Measurements from ENCODE around the gene BAIAP3.
"Not testable (repeated sequence)": the region's sequence is repeated elsewhere in the genome, so short reads cannot be mapped to it uniquely, and the experiment has no call there.

BAIAP3 gene

DNA sequence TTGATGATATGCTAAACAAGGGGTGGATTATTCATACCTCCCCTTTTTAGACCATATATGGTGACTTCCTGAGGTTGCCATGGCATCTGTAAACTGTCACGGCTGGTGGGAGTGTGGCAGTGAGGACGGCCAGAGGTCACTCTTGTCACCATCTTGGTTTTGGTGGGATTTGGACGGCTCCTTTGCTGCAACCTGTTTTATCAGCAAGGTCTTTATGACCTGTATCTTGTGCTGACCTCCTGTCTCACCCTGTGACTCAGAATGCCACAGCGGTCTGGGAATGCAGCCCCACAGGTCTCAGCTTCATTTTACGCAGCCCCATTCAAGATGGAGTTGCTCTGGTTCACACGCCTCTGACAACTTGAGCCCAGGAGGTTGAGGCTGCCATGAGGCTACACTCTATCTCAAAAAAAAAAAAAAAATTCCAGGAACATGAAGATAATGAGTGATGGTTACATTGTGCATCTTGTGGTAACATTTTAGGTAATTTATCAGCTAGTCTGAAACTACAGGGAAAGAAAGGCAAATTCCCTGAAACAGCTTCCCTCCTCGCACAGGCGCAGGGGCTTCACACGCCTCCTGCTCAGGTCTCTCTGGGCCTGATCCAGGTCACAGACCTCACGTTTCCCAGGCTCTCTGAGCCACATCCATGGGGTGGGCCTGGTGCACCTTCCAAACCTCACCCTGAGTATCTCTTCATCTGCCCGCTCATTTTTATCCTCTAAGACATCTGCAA lies 39.4 kb upstream of the BAIAP3 start:
- H3K27ac ChIP-seq (ENCODE audit: low read depth, low read length), result no peak overlapping the region
- H3K79me2 ChIP-seq (ENCODE audit: control insufficient read depth, low read length), result no peaks in the 10 kb centered on the region
- H3K9me3 ChIP-seq (ENCODE audit: control insufficient read depth, insufficient read depth, low read length), result no peaks in the 10 kb centered on the region
- no peak for TF ChIP-seq EZH2phosphoT487 (IDR thresholded peaks at IDR 0.05; ENCODE audit: borderline replicate concordance, low read length)
- TF ChIP-seq, protein P1, sequence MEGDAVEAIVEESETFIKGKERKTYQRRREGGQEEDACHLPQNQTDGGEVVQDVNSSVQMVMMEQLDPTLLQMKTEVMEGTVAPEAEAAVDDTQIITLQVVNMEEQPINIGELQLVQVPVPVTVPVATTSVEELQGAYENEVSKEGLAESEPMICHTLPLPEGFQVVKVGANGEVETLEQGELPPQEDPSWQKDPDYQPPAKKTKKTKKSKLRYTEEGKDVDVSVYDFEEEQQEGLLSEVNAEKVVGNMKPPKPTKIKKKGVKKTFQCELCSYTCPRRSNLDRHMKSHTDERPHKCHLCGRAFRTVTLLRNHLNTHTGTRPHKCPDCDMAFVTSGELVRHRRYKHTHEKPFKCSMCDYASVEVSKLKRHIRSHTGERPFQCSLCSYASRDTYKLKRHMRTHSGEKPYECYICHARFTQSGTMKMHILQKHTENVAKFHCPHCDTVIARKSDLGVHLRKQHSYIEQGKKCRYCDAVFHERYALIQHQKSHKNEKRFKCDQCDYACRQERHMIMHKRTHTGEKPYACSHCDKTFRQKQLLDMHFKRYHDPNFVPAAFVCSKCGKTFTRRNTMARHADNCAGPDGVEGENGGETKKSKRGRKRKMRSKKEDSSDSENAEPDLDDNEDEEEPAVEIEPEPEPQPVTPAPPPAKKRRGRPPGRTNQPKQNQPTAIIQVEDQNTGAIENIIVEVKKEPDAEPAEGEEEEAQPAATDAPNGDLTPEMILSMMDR (IDR thresholded peaks at IDR 0.05; ENCODE audit: low read depth, low read length, poor library complexity, severe bottlenecking), result no peak
- no peaks in the 10 kb centered on the region for H3K9me2 ChIP-seq (replicated peaks; ENCODE audit: control insufficient read depth, low read length)
- H3K4me2 ChIP-seq (ENCODE audit: low read length), result no peak overlapping the region
- H3K36me3 ChIP-seq (ENCODE audit: control insufficient read depth, low read length), result no peaks in the 10 kb centered on the region
- no peaks in the 10 kb centered on the region for H4K20me1 ChIP-seq (ENCODE audit: control insufficient read depth, insufficient read depth, low read depth, low read length)
- H3K27me3 ChIP-seq (ENCODE audit: control insufficient read depth, low read length), result peaks cover 23% of the 10 kb centered on the region
- H3K4me1 ChIP-seq (ENCODE audit: control insufficient read depth, low read length), result peaks cover 18% of the 10 kb centered on the region
- H3K4me3 ChIP-seq (ENCODE audit: low read length), result no peak overlapping the region
- no peaks in the 10 kb centered on the region; the same call in 1 of the 2 replicates for H3F3A ChIP-seq (ENCODE audit: control insufficient read depth, insufficient read depth)

DNA sequence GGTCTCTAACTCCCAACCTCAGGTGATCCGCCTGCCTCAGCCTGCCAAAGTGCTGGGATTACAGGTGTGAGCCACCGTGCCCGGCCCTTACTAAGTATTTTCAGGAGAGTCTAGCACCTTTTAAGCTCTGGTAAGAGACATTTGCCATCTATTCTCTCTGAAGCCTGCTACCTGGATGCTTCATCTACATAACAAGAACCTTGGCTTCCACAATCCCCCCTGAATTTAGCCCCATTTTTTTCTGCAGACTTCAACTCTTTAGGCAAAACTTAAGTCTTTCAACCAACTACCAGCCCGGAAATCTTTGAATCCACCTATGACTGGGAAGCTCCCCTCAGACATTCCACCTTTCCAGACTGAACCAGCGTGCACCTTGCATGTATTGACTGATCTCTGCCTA lies 38.0 kb upstream of the BAIAP3 start:
- Histone ChIP-seq H3K36me3 (ENCODE audit: control insufficient read depth, low read length) (no peaks in the 10 kb centered on the region), H3K27ac (ENCODE audit: low read depth, low read length) (no peak overlapping the region), H3K9me2 (replicated peaks; ENCODE audit: control insufficient read depth, low read length) (no peaks in the 10 kb centered on the region), H4K20me1 (ENCODE audit: control insufficient read depth, insufficient read depth, low read depth, low read length) (no peaks in the 10 kb centered on the region), H3K4me3 (ENCODE audit: low read length) (no peak overlapping the region), H3F3A (ENCODE audit: control insufficient read depth, insufficient read depth) (no peaks in the 10 kb centered on the region; the same call in 1 of the 2 replicates), H3K4me2 (ENCODE audit: low read length) (no peak overlapping the region), H3K79me2 (ENCODE audit: control insufficient read depth, low read length) (no peaks in the 10 kb centered on the region), H3K27me3 (ENCODE audit: control insufficient read depth, low read length) (peaks cover 12% of the 10 kb centered on the region; the same call in 1 of the 2 replicates), H3K4me1 (ENCODE audit: control insufficient read depth, low read length) (peaks cover 18% of the 10 kb centered on the region), H3K9me3 (ENCODE audit: control insufficient read depth, insufficient read depth, low read length) (no peaks in the 10 kb centered on the region)
- TF ChIP-seq, protein P1 (IDR thresholded peaks at IDR 0.05; ENCODE audit: low read depth, low read length, poor library complexity, severe bottlenecking), result no peak
- no peak for TF ChIP-seq EZH2phosphoT487 (IDR thresholded peaks at IDR 0.05; ENCODE audit: borderline replicate concordance, low read length)

DNA sequence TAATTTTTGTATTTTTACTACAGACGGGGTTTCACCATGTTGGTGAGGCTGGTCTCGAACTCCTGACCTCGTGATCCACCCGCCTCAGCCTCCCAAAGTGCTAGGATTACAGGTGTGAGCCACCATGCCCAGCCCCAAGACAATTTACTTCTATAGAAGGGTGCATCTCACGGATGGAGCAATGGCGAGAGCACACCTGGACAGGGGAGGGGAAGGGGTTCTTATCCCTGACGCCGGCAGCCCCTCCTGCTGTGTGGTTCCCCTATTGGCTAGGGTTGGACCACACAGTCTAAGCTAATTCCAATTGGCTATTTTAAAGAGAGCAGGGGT lies 36.8 kb upstream of the BAIAP3 start:
- not testable (repeated sequence) for H3K4me3 ChIP-seq (ENCODE audit: low read length); H3K9me2 ChIP-seq (replicated peaks; ENCODE audit: control insufficient read depth, low read length); H3K36me3 ChIP-seq (ENCODE audit: control insufficient read depth, low read length); H3K27ac ChIP-seq (ENCODE audit: low read depth, low read length); H3K9me3 ChIP-seq (ENCODE audit: control insufficient read depth, insufficient read depth, low read length); H3K79me2 ChIP-seq (ENCODE audit: control insufficient read depth, low read length); H4K20me1 ChIP-seq (ENCODE audit: control insufficient read depth, insufficient read depth, low read depth, low read length); H3F3A ChIP-seq (ENCODE audit: control insufficient read depth, insufficient read depth)
- H3K4me1 ChIP-seq (ENCODE audit: control insufficient read depth, low read length), result peaks cover 28% of the 10 kb centered on the region
- H3K27me3 ChIP-seq (ENCODE audit: control insufficient read depth, low read length), result peaks cover 11% of the 10 kb centered on the region; the same call in 1 of the 2 replicates
- H3K4me2 ChIP-seq (ENCODE audit: low read length), result peak overlapping the region; percentile 49

DNA sequence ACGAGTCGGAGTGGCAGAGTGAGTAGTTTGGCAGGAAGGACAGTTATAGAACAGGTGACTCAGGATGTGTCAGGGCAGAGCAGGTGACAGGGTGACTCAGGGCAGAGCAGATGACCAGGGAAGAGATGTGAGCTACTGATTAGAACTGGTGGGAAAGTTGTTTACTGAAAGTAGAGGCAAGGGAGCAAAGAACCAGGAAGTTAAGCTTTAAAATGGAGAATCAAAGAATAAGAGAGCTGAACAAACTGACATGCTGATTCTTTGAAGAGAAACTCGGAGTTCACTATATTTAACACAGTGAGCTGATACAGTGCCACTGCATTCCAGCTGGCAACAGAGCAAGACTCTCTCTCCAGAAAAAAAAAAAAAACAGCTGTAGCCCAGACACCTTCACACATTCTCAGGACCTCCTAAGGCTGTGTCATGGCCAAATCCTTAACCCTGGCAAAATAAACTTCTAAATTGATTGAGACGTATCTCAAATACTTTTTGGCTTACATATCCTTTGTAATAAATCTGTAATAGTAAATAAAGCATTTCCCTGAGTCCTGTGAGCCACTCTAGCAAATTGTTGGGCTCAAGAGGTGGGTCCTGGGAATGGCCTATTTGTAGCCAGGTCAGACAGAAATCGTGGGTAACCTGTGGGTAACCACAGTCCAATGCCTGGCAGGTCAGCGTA lies 36.3 kb upstream of the BAIAP3 start:
- TF ChIP-seq, protein P1 (IDR thresholded peaks at IDR 0.05; ENCODE audit: low read depth, low read length, poor library complexity, severe bottlenecking), result no peak
- TF ChIP-seq EZH2phosphoT487 (IDR thresholded peaks at IDR 0.05; ENCODE audit: borderline replicate concordance, low read length), result no peak
- H3K4me2 ChIP-seq (ENCODE audit: low read length), result peak overlapping the region; percentile 49
- H3K79me2 ChIP-seq (ENCODE audit: control insufficient read depth, low read length), result no peaks in the 10 kb centered on the region
- no peaks in the 10 kb centered on the region for H3K36me3 ChIP-seq (ENCODE audit: control insufficient read depth, low read length)
- no peaks in the 10 kb centered on the region for H4K20me1 ChIP-seq (ENCODE audit: control insufficient read depth, insufficient read depth, low read depth, low read length)
- H3K27me3 ChIP-seq (ENCODE audit: control insufficient read depth, low read length), result peaks cover 9% of the 10 kb centered on the region; the same call in 1 of the 2 replicates
- H3K27ac ChIP-seq (ENCODE audit: low read depth, low read length), result no peak overlapping the region
- H3K9me3 ChIP-seq (ENCODE audit: control insufficient read depth, insufficient read depth, low read length), result no peaks in the 10 kb centered on the region
- no peaks in the 10 kb centered on the region for H3K9me2 ChIP-seq (replicated peaks; ENCODE audit: control insufficient read depth, low read length)
- no peaks in the 10 kb centered on the region; the same call in 1 of the 2 replicates for H3F3A ChIP-seq (ENCODE audit: control insufficient read depth, insufficient read depth)
- no peak overlapping the region for H3K4me3 ChIP-seq (ENCODE audit: low read length)
- H3K4me1 ChIP-seq (ENCODE audit: control insufficient read depth, low read length), result peaks cover 28% of the 10 kb centered on the region

Measured in DOHH2 (cell line).